ENCODE measurements around the gene LTBP2.
"Not testable (repeated sequence)": the region's sequence is repeated elsewhere in the genome, so short reads cannot be mapped to it uniquely, and the experiment has no call there.

LTBP2 gene

GRCh38 chr14:74474376-74474775, 137.7 kb downstream of the LTBP2 start:
- DNase-seq, result no peak

GRCh38 chr14:74472601-74473000, 139.4 kb downstream of the LTBP2 start:
- DNase-seq, result no peak

DNA sequence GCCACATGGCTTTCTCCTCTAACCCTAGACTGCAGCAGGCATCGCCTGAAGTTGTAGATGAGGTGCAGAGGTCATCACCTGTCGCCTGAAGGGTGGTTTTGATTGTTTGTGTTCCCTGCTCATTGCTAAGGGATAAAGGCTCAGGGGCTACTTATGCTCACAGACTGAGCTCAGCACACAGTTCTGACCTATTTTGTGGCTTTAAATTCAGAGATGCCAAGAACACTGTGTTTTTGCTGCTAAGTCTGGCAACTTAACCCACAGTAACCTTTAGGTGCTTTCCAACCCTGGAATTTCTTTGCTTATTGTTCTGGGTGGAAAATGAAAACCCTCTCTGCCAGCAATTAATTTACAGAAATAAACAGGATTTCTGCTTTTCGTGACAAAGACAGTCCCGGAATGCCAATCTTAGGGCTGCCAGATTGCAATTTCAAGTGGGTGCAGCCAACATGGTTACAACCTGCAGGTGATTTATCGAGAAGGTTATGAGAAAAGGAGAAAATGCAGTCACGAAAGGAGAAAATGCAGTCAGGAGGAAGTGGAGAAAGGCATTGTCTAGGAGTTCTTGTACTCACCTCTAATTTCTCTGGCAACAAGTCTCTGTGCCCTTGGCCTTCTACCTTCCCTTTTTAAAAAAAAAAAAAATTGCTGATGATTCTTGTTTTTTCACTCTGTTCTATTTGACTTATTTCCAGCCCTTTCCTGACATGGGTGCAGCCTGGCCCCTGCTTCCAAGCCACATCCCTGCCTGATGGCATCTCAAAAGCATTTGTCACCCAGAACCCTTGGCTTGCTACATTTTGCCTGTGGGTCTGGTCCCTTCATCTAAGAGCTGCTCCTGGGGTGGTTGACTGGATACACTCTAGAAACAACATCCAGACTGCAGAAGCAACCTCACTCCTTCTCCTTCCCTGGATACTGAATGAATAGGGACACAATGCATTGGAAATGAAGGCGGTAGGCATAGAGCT, 142.2 kb downstream of the LTBP2 start:
- DNase-seq, result no peak

DNA sequence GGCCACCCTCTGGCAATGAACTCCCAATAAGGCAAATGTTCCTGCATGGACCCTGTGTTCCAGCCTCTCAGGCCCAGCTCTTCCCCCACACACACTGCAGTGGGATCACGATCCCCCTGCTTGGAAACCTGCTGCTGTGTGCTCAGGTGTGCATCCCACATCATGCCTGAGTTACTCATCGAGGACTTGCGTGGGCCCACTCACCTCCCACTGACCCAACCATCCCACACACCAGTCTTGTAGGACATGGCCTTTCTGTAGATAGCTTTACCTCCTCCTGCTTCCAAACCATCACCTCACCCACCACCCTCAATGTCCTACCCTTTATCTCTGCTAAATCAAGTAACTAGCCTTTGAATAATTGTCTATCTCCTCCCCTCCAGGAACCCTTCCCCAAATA, 143.5 kb downstream of the LTBP2 start:
- DNase-seq, result no peak

DNA sequence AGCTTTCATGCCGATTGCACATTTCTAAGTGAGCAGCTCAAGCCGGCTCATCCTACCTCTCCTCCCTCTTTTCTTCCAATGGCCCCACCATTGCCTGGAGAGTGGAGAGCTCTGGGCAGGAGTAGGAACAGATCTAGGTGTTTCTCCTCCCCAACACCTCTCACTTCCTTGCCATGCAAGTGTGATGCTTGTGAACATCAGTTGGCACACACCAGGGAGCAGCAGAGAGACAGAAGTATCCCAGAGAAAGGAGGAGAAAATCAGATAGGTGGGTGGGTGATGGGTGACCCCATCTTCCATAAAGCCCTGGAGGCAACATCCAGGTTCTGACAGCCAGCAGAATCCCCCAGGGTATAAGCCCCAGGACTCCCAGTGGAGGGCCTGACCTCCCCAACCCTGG, 146.7 kb downstream of the LTBP2 start:
- DNase-seq, result no peak

DNA sequence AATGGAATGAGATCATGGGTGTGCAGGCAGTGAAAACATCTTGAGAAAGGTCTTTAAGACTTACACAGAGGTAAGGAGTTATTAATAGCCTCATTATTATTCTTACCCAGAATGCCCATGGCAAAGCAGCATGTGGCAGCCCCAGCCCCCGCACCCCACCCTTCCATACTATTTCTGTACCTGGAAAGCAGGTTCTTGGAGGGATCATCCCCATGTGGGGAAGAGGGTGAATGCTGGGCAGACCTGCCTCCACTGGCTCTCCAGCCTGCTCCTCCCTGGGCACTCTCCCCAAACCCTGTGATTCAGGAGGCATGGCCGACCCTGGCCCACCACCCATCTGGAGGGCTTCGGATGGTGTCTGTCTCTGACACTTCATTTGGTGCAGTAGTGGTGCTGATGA, 147.3 kb downstream of the LTBP2 start:
- DNase-seq, result no peak

DNA sequence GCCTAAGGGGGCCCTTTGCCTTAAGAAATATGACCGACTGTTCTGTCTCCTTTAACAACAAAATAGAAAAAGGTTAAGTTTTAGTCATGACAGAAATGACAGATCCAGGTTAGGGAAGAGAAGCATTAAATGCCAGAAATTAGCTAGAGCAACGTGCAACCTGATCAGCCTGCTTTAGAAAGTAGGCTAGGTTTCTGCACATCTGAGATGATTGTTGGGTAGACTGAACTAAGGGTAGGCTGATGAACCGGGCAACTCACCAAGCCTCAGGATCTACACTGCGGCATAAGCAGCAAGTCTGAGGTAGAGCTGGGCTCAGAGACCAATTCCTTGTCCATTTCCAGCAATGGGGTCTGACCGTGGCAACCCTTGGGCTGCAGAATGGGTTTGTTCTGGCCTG, 148.3 kb downstream of the LTBP2 start:
- no peak for DNase-seq

GRCh38 chr14:74462993-74463392, 149.0 kb downstream of the LTBP2 start:
- no peak for DNase-seq

GRCh38 chr14:74459976-74460375, 152.1 kb downstream of the LTBP2 start:
- DNase-seq, result no peak

DNA sequence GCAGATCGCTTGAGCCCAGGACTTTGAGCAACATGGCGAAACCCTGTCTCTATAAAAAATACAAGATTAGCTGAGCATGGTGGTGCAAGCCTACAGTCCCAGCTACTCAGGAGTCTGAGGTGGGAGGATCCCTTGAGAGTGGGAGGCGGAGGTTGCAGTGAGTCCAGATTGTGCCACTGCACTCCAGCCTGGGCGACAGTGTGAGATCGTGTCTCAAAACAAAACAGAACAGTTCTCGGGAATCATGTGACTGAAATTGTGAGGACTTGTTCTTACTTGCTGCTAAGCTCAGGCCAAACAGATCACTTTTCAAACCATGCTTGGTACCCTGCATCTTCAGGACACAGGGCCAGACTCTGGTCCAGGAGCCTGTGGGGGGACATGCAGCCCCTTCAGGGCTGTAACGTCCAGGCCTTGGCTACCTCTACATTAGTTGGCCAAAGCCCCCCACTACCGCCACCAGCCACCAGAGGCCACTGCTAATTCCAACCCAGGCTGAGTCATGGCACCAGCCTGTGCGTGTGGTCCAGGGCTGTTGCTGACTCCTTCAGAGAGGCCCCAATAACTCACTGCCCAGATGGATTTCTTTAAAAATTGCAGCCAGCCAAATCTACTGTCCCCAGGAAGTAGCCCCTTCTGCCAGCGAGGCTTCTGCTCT, 152.6 kb downstream of the LTBP2 start:
- peak; percentile 3 to 5 for DNase-seq

DNA sequence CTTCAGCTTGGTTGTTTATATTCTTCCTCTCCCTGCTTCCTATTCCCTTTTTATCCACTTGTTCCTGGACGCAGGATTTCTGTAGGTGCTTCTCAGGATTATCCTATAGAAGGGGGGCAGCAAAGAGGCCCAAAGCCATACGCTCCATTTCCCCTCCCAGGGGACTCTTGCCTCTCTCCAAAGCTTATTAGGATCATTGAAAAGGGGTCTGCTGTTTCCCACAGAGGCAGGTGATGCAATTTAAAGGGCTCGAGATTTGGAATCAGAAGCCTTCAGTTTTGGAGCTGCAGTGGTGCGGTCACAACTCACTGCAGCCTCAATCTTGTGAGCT, 154.5 kb downstream of the LTBP2 start:
- no peak for DNase-seq

DNA sequence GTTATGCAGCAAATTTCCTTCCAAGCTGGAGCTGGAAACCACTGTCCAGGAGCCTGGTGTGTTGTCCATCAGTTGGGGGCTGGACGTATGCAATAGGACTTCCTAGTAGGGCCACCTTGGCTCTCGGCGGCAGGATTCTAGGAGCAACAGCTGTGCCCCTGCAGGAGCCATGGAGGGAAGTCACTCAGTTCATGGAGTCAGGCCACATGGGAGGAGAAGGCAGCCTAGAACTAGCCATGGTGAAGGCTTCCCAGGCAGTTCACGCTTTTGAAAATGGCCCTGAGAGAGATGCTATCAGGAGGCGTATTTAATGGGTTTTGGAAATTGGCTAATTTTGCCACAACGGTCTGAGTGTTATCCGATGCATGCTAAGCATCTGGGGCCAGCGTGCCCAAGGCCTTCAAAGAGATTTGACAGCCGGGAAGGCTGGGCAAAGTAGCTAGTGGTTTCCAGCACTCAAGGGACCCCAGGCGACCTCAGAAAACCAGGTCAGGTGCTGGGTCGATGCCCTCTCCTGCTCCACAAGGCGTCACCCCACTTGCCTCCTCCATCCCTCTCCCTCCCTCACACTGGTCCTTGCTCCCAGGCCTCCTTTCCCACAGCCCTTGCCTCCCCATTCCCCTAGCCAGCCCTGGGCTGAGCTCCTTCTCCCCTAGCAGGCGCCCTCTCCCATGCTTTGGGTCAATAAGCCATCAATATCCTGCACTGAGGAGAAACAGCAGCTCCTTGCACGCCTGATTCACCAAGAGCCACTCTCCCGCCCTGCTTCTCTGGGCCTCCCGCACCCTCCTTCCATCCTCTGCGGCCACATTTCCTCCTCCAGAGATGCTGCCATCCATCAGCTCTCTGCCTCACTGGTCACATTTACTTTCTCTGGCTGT, 155.1 kb downstream of the LTBP2 start:
- no peak for DNase-seq

GRCh38 chr14:74454397-74454796, 157.6 kb downstream of the LTBP2 start:
- DNase-seq, result not testable (repeated sequence)

Measured in CD4-positive, alpha-beta T cell treated with Interferon alpha-2 for 1 hour (primary cell).